GM12878 (cell line): ENCODE data around the gene RSAD2. TPM values are rescaled to one million over a fixed set of nuclear protein-coding genes. Genes with fewer than 3 reads are reported as not detected.
A peak's percentile ranks its signal among the peaks of the same experiment; 100 is the strongest.

Experiments
- ATAC-seq: fragments of 200-7000 bp; cut with Tn5 transposase; 3 replicates; pipeline ENCODE4 v1.9.1; 2020; ENCODE audit warnings: mild to moderate bottlenecking, moderate library complexity
- BruUV-seq: library from RNA; stranded (reverse); fragments of 400-500 nt; replicated peaks from 2 replicates; lab custom pipeline; 2021; lab: Mats Ljungman, UMichigan
- CTCF ChIA-PET: fragments of 300-600 bp; sonication (Branson Sonifier 250); formaldehyde crosslinking; extraction: SDS; loops from one replicate; lab custom pipeline; 2021; ENCODE audit warnings: inconsistent platforms; lab: Yijun Ruan, JAX
- POLR2A ChIA-PET: fragments of 350-600 bp; formaldehyde crosslinking; extraction: SDS; loops from one replicate; lab custom pipeline; 2021; ENCODE audit warnings: inconsistent platforms; lab: Charles Lee
- RAD21 ChIA-PET: fragments of 300-600 bp; sonication (Branson Sonifier 250); formaldehyde crosslinking; loops from one replicate; lab custom pipeline; 2023; ENCODE audit warnings: antibody characterized with exemption; ENCODE audit not compliant: unreplicated experiment; lab: Charles Lee
- SMC1A ChIA-PET: fragments of 300-600 bp; sonication (Branson Sonifier 250); formaldehyde crosslinking; loops from one replicate; lab custom pipeline; 2023; ENCODE audit not compliant: unreplicated experiment, uncharacterized antibody; lab: Charles Lee
- DNase-seq: peaks from one replicate; pipeline ENCODE4 v3.0.0-alpha.2; 2011; ENCODE audit warnings: low read depth, low spot score
- FAIRE-seq: peaks from 3 replicates; lab custom pipeline; 2011; peaks lifted over from hg19 to GRCh38; lab: Jason Lieb, UNC
- H2AFZ ChIP-seq: 2 replicates; pipeline ENCODE4 v1.6.0; 2011; ENCODE audit warnings: low read depth, low read length, control low read depth; ENCODE audit not compliant: control insufficient read depth
- H3K27ac ChIP-seq: 2 replicates; pipeline ENCODE4 v1.5.1; 2011; ENCODE audit warnings: control low read depth; ENCODE audit not compliant: control insufficient read depth, insufficient read depth
- H3K27me3 ChIP-seq, 2 experiments: replicated peaks in 1 of 2; 2 replicates each; pipeline versions ENCODE4 v1.6.0 to v1.6.1; 2011; ENCODE audit warnings: low read length in 1 of 2; ENCODE audit not compliant: control insufficient read depth in 2 of 2, insufficient read depth in 2 of 2
- H3K36me3 ChIP-seq, 2 experiments: 2 replicates each; pipeline ENCODE4 v1.5.1; 2011; ENCODE audit warnings: low read length in 1 of 2; ENCODE audit not compliant: control insufficient read depth in 2 of 2, insufficient read depth in 2 of 2
- H3K4me1 ChIP-seq: 2 replicates; pipeline ENCODE4 v1.6.1; 2011; ENCODE audit warnings: mild to moderate bottlenecking, low read length, moderate library complexity, mixed read lengths; ENCODE audit not compliant: control insufficient read depth, insufficient read depth
- H3K4me2 ChIP-seq: 2 replicates; pipeline ENCODE4 v1.6.0; 2011; ENCODE audit warnings: control low read depth; ENCODE audit not compliant: control insufficient read depth, insufficient read depth
- H3K4me3 ChIP-seq: fragments of 200-600 bp; sonication (generic); 2 replicates; pipeline ENCODE4 v1.5.1; 2016
- H3K79me2 ChIP-seq: 2 replicates; pipeline ENCODE4 v1.6.0; 2011; ENCODE audit warnings: low read length; ENCODE audit not compliant: control insufficient read depth, insufficient read depth
- H3K9ac ChIP-seq: 2 replicates; pipeline ENCODE4 v1.8.0; 2011; ENCODE audit warnings: low read length, control low read depth, mixed read lengths; ENCODE audit not compliant: control insufficient read depth, insufficient read depth
- H3K9me3 ChIP-seq: replicated peaks from 3 replicates; pipeline ENCODE4 v1.5.1; 2011; ENCODE audit warnings: mild to moderate bottlenecking, low read length; ENCODE audit not compliant: control insufficient read depth, insufficient read depth
- H4K20me1 ChIP-seq: 2 replicates; pipeline ENCODE4 v1.6.0; 2011; ENCODE audit not compliant: control insufficient read depth, insufficient read depth
- BCL11A ChIP-seq: IDR thresholded peaks from 2 replicates; pipeline ENCODE4 v1.6.1; 2011; ENCODE audit warnings: low read depth, low read length
- CBFB ChIP-seq: IDR thresholded peaks from 2 replicates; pipeline ENCODE4 v1.6.1; 2016; ENCODE audit warnings: antibody characterized with exemption, low read depth
- EP300 ChIP-seq, 2 experiments: fragments of 150-350 bp in 1 of 2; IDR thresholded peaks; 2 replicates each; pipeline ENCODE4 v1.6.1; 2011 to 2012; ENCODE audit warnings: low read depth in 2 of 2, low read length in 2 of 2, borderline replicate concordance in 1 of 2, improper control_type of control experiment in 1 of 2, inconsistent platforms in 1 of 2; ENCODE audit not compliant: control insufficient read depth in 1 of 2
- MYB ChIP-seq: fragments of 150-350 bp; IDR thresholded peaks from 2 replicates; pipeline ENCODE4 v1.6.1; 2014; ENCODE audit warnings: mild to moderate bottlenecking, low read depth, low read length, borderline replicate concordance
- NFIC ChIP-seq: IDR thresholded peaks from 2 replicates; pipeline ENCODE4 v1.6.1; 2012; ENCODE audit warnings: low read depth, mild to moderate bottlenecking, inconsistent platforms, low read length, moderate library complexity
- PAX5 ChIP-seq: IDR thresholded peaks from 2 replicates; pipeline ENCODE4 v1.6.1; 2011; ENCODE audit warnings: low read depth, low read length, borderline replicate concordance
- POLR2AphosphoS5 ChIP-seq: IDR thresholded peaks from 2 replicates; pipeline ENCODE4 v1.6.1; 2011; ENCODE audit warnings: mild to moderate bottlenecking, low read length, inconsistent platforms
- RUNX3 ChIP-seq: IDR thresholded peaks from 2 replicates; pipeline ENCODE4 v1.6.1; 2012; ENCODE audit warnings: low read length, inconsistent platforms
- SIN3A ChIP-seq: IDR thresholded peaks from 2 replicates; pipeline ENCODE4 v1.6.1; 2012; ENCODE audit warnings: low read depth, low read length, improper control_type of control experiment
- SMARCA5 ChIP-seq: fragments of 450-650 bp; IDR thresholded peaks from 2 replicates; pipeline ENCODE4 v1.6.1; 2017; ENCODE audit warnings: mild to moderate bottlenecking
- SUZ12 ChIP-seq: fragments of 200-600 bp; sonication (generic); IDR thresholded peaks from one replicate; pipeline ENCODE4 v1.6.1; 2018; ENCODE audit warnings: antibody characterized with exemption, mild to moderate bottlenecking; ENCODE audit not compliant: unreplicated experiment
- TCF3 ChIP-seq: IDR thresholded peaks from 2 replicates; pipeline ENCODE4 v1.6.1; 2012; ENCODE audit warnings: low read depth, mild to moderate bottlenecking, low read length, borderline replicate concordance; ENCODE audit not compliant: insufficient read depth
- YY1 ChIP-seq: IDR thresholded peaks from 2 replicates; pipeline ENCODE4 v1.6.1; 2011; ENCODE audit warnings: low read depth, mild to moderate bottlenecking, low read length
- ZBED1 ChIP-seq: IDR thresholded peaks from 2 replicates; pipeline ENCODE4 v1.6.1; 2016; ENCODE audit warnings: borderline replicate concordance
- ZNF274 ChIP-seq: IDR thresholded peaks from one replicate; pipeline ENCODE4 v1.8.0; 2011; ENCODE audit not compliant: insufficient read length, insufficient read depth
- WGBS: methylation state at CpG from one replicate; pipeline ENCODE4 v1.1.6; 2016; ENCODE audit warnings: low lambda C conversion rate; ENCODE audit not compliant: insufficient replicate concordance, insufficient coverage; ENCODE audit errors: missing lambda C conversion rate; 5-methylcytosine and 5-hydroxymethylcytosine counted together
- in situ Hi-C: fragments of 300-500 bp; cut with MboI; formaldehyde crosslinking; loops from 9 replicates; pipeline ENCODE4 v1.14.3; 2018; ENCODE audit warnings: mixed read lengths
- intact Hi-C: fragments of 100-400 bp; cut with micrococcal nuclease; formaldehyde crosslinking; loops from one replicate; pipeline ENCODE4 v1.14.2; 2022; ENCODE audit not compliant: unreplicated experiment
- polyA plus RNA-seq, 11 experiments: library from polyadenylated mRNA; depleted of rRNA in 4 of 11; unstranded in 6 of 11; stranded (reverse) in 5 of 11; fragments of >200 nt; fragmentation: Nextera tagmentation in 4 of 11; fragmentation: Illumina TruSeq in 1 of 11; extraction: Ambion mirVana in 4 of 11; extraction: Trizol in 1 of 11; gene quantifications; 1 replicate in 1 of 11; 2 replicates in 10 of 11; pipeline versions ENCODE4 v1.2.1 to v1.2.3, GENCODE V29; 2011 to 2016; ENCODE audit warnings: inconsistent platforms in 2 of 11, missing spikeins in 2 of 11, low read depth in 1 of 11
- total RNA-seq, 4 experiments: library from RNA; depleted of rRNA in 3 of 4; stranded (reverse); fragments of >200 nt in 3 of 4; fragmentation: Illumina TruSeq in 1 of 4; extraction: Trizol in 1 of 4; gene quantifications; 2 replicates each; pipeline versions ENCODE4 v1.2.1 to v1.2.3, GENCODE V29; 2013 to 2021
- TF ChIP-seq, protein P1 (sequence below): fragments of 450-650 bp; formaldehyde crosslinking; IDR thresholded peaks from 2 replicates; pipeline ENCODE4 v1.4.0; 2022; ENCODE audit warnings: mild to moderate bottlenecking, moderate library complexity
- TF ChIP-seq, protein P2 (sequence below): fragments of 450-650 bp; IDR thresholded peaks from 2 replicates; pipeline ENCODE4 v1.6.1; 2017; ENCODE audit warnings: antibody characterized with exemption, mild to moderate bottlenecking, moderate library complexity

Gene RSAD2
- total and polyA plus RNA-seq, 10 of the 15 experiments (the other 5 are each of a cell fraction or from before 2014, with no cell fraction given): 0.24 to 0.90 (median 0.69) TPM

- ChIA-PET RAD21 (interaction anchor here (0.7 to 1.9 kb wide), 10 partner anchors 17 to 142 kb away, joined by 3 to 6 read pairs (median 4); partner anchors contain the start of gene RSAD2), POLR2A (interaction anchor here (0.7 to 1.2 kb wide), 3 partner anchors 9 to 82 kb away, joined by 3 to 4 read pairs (median 4); no protein-coding TSS in a partner anchor), CTCF (interaction anchor here (0.6 to 3.3 kb wide), 34 partner anchors 9 to 1635 kb away, joined by 3 to 50 read pairs (median 4); partner anchors contain the start of genes CMPK2 and RSAD2), SMC1A (interaction anchor here (0.9 to 3.2 kb wide), 15 partner anchors 9 to 141 kb away, joined by 3 to 15 read pairs (median 4); no protein-coding TSS in a partner anchor)
- WGBS: 11% methylated on average over 71 of the region's 90 CpGs
- Histone ChIP-seq H3K36me3 (no peaks in the 10 kb centered on the region), H3K79me2 (no peaks in the 10 kb centered on the region), H3K4me3 (peak within 1 kb of the TSS; percentile 78), H3K9me3 (peaks cover 3% of the 10 kb centered on the region; the same call in 2 of the 3 replicates), H4K20me1 (no peaks in the 10 kb centered on the region), H3K4me1 (peaks cover 10% of the 10 kb centered on the region; the same call in 1 of the 2 replicates), H3K9ac (peak within 1 kb of the TSS; percentile 52; the same call in 1 of the 2 replicates), H3K27ac (no peak within 1 kb of the TSS), H3K27me3 (no peaks in the 10 kb centered on the region), H3K4me2 (peak within 1 kb of the TSS; percentile 71; the same call in 1 of the 2 replicates), H2AFZ (peak within 1 kb of the TSS; percentile 52)
- peak; percentile 87 for ATAC-seq
- intact Hi-C loops (loop anchor here (1.0 kb wide), 1 partner anchor 20 kb away; no protein-coding TSS in a partner anchor), in situ Hi-C loops (no loop called here)
- no TSS peak for BruUV-seq
- DNase-seq: no peak
- FAIRE-seq: no peak
- TF ChIP-seq SUZ12 (no peak), RUNX3 (no peak), SIN3A (no peak), BCL11A (no peak), TCF3 (no peak), NFIC (no peak), ZBED1 (no peak), ZNF274 (no peak), EP300 (IDR thresholded peaks at IDR 0.05; ENCODE audit: borderline replicate concordance in 1 of 2, control insufficient read depth in 1 of 2, low read depth in 2 of 2, low read length in 2 of 2) (no peak), SMARCA5 (peak; percentile 82; the same call in 1 of the 2 replicates), MYB (no peak), PAX5 (no peak), POLR2AphosphoS5 (no peak), YY1 (peak; percentile 32; the same call in 1 of the 2 replicates), CBFB (no peak)
- TF ChIP-seq, protein P1, sequence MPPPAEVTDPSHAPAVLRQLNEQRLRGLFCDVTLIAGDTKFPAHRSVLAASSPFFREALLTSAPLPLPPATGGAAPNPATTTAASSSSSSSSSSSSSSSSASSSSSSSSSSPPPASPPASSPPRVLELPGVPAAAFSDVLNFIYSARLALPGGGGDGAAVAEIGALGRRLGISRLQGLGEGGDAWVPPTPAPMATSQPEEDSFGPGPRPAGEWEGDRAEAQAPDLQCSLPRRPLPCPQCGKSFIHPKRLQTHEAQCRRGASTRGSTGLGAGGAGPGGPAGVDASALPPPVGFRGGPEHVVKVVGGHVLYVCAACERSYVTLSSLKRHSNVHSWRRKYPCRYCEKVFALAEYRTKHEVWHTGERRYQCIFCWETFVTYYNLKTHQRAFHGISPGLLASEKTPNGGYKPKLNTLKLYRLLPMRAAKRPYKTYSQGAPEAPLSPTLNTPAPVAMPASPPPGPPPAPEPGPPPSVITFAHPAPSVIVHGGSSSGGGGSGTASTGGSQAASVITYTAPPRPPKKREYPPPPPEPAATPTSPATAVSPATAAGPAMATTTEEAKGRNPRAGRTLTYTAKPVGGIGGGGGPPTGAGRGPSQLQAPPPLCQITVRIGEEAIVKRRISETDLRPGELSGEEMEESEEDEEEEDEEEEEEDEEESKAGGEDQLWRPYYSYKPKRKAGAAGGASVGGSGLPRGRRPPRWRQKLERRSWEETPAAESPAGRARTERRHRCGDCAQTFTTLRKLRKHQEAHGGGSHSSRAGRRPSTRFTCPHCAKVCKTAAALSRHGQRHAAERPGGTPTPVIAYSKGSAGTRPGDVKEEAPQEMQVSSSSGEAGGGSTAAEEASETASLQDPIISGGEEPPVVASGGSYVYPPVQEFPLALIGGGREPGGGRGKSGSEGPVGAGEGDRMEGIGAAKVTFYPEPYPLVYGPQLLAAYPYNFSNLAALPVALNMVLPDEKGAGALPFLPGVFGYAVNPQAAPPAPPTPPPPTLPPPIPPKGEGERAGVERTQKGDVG (CRISPR knock-in tag): no peak
- TF ChIP-seq, protein P2, sequence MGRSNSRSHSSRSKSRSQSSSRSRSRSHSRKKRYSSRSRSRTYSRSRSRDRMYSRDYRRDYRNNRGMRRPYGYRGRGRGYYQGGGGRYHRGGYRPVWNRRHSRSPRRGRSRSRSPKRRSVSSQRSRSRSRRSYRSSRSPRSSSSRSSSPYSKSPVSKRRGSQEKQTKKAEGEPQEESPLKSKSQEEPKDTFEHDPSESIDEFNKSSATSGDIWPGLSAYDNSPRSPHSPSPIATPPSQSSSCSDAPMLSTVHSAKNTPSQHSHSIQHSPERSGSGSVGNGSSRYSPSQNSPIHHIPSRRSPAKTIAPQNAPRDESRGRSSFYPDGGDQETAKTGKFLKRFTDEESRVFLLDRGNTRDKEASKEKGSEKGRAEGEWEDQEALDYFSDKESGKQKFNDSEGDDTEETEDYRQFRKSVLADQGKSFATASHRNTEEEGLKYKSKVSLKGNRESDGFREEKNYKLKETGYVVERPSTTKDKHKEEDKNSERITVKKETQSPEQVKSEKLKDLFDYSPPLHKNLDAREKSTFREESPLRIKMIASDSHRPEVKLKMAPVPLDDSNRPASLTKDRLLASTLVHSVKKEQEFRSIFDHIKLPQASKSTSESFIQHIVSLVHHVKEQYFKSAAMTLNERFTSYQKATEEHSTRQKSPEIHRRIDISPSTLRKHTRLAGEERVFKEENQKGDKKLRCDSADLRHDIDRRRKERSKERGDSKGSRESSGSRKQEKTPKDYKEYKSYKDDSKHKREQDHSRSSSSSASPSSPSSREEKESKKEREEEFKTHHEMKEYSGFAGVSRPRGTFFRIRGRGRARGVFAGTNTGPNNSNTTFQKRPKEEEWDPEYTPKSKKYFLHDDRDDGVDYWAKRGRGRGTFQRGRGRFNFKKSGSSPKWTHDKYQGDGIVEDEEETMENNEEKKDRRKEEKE: 0 out of 2 replicates have a peak, but pooled peaks have one; percentile 6
Measured at GRCh38 chr2:6917071-6917760, 39.6 kb downstream of the RSAD2 start, which contains the start of gene RNF144A. TSS of gene RNF144A (plus strand) at chr2:6917412. CDS start at chr2:6996927, 79,515 bp downstream.
